GM08714 (cell line): ENCODE measurements around the gene NLK.
"Not testable (repeated sequence)": the region's sequence is repeated elsewhere in the genome, so short reads cannot be mapped to it uniquely, and the experiment has no call there.

Source experiments
- H3K4me3 ChIP-seq: fragments of 200-500 bp; sonication (Bioruptor generic); 2 replicates; pipeline ENCODE4 v1.5.1; 2014; ENCODE audit warnings: mild to moderate bottlenecking, low read length, inconsistent platforms
- ZNF274 ChIP-seq: IDR thresholded peaks from 2 replicates; pipeline ENCODE4 v1.6.1; 2012; ENCODE audit warnings: mild to moderate bottlenecking, low read depth, low read length

Gene NLK

GRCh38 chr17:28029044-28029443 is 13.4 kb upstream of the NLK start:
- TF ChIP-seq ZNF274, result no peak
- no peak overlapping the region for H3K4me3 ChIP-seq

GRCh38 chr17:28030386-28030785 is 12.1 kb upstream of the NLK start:
- H3K4me3 ChIP-seq, result no peak overlapping the region
- no peak for TF ChIP-seq ZNF274

- no peak for TF ChIP-seq ZNF274
Observed at GRCh38 chr17:28031174-28031573, 11.3 kb upstream of the NLK start.

GRCh38 chr17:28033972-28034714 is 8.3 kb upstream of the NLK start:
- no peak overlapping the region for H3K4me3 ChIP-seq
- no peak for TF ChIP-seq ZNF274

More at GRCh38 chr17:28031174-28031573, 11.3 kb upstream of the NLK start:
- no peak overlapping the region for H3K4me3 ChIP-seq

- not testable (repeated sequence) for H3K4me3 ChIP-seq
Observed at GRCh38 chr17:28035452-28035851, 7.0 kb upstream of the NLK start.

DNA sequence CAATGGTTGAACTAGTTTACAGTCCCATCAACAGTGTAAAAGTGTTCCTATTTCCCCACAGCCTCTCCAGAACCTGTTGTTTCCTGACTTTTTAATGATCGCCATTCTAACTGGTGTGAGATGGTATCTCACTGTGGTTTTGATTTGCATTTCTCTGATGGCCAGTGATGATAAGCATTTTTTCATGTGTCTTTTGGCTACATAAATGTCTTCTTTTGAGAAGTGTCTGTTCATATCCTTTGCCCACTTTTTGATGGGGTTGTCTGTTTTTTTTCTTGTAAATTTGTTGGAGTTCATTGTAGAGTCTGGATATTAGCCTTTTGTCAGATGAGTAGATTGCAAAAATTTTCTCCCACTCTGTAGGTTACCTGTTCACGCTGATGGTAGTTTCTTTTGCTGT is 6.6 kb upstream of the NLK start:
- not testable (repeated sequence) for H3K4me3 ChIP-seq

DNA sequence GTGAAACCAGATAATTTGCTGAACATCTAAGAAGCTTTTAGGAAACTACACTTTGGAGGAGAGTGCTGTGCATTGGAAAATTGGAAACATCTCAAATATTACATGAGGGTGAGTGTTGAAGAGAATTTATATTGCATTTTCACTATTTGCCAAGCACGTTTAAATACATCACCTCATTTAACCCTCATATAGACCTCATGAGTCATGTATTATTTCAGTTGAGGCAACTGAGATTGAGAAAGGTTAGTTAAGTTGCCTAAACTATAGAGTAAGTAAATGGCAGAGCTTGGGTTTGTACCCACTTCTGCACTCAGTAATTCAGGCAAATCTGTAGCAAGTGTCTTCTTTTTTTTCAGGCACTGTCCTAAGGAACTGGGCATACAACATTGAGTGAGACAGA is 3.7 kb upstream of the NLK start:
- TF ChIP-seq ZNF274, result no peak

DNA sequence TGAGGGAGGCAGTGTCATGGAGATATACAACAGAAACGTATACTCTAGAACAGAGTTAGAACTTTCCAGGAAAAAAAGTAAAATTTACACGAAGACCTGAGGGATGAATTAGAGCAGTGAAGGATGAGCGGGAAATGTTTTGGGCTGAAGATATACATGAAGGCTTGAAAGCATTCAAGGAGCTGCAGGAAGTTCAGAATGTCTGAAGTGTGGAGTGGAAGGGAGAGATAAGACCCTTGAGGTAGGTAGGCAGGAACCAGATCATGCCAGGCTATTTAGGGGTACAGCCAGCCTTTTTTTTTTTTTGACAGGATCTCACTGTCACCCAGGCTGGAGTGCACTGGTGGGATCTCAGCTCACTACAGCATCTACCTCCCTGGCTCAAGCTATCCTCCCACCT is 3.2 kb upstream of the NLK start:
- TF ChIP-seq ZNF274, result no peak
- H3K4me3 ChIP-seq, result no peak overlapping the region

More for the DNA sequence above, 3.7 kb upstream of the NLK start:
- no peak overlapping the region for H3K4me3 ChIP-seq

DNA sequence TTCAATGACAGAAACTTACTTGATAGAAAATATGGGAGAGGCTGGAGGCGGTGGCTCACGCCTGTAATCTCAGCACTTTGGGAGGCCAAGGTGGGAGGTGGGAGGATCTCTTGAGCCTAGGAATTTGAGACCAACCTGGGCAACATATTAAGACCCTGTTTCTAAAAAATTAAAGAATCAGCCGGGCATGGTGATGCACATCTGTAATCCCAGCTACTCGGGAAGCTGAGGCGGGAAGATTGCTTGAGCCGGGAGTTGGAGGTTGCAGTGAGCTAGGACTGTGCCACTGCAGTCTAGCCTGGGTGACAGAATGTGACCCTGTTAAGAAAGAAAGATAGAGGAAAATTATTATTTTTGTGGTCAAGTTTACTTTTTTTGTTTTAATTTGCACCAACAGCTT is 2.1 kb upstream of the NLK start:
- no peak for TF ChIP-seq ZNF274
- peak overlapping the region; percentile 62; the same call in 1 of the 2 replicates for H3K4me3 ChIP-seq

- no peak for TF ChIP-seq ZNF274
- H3K4me3 ChIP-seq, result peak overlapping the region; percentile 99
Observed at GRCh38 chr17:28041068-28041843, 1.2 kb upstream of the NLK start.

DNA sequence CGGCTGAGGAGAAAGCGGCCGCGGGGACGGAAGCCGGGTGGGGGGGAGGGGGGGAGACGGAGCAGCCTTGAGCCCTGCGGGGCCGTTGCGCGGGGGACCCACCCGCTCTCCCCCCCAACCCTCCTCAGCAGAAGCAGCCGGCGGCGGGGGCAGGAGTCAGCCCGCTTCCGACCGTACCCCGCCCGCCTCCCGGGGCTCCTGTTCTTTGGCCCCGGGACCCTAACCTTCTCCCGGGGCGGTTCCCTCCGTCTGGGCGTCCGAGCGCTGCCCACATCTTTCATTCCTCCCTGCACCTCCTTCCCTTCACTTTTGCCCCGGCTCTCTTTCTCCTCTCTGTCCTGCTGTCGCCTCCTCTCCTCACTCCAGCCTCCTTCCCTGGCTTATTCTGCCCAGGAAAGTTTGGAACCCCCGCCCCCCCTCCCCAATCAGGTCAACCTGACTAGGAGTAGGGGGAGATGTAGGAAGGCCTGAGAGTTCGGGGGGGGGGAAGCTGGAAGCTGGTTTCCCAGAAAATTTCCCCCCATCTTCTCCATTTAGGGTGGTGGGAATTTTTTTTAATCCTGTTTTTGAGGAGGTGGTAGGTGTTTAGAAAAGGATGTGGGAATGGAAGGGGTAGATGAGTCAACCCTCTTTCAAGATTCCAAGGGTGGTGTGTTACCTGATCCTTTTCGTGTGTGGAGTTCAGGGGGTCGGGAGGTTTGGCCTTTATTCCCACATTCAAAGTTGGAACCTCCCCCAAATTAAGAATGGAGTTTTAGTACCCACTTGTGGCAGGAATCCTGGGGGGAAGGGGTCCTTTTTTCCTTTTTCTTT is 427 bp upstream of the NLK start:
- no peak for TF ChIP-seq ZNF274
- H3K4me3 ChIP-seq, result peak overlapping the region; percentile 99

GRCh38 chr17:28042721-28043291 is 329 bp downstream of the NLK start:
- H3K4me3 ChIP-seq, result peak overlapping the region; percentile 99
- no peak for TF ChIP-seq ZNF274

DNA sequence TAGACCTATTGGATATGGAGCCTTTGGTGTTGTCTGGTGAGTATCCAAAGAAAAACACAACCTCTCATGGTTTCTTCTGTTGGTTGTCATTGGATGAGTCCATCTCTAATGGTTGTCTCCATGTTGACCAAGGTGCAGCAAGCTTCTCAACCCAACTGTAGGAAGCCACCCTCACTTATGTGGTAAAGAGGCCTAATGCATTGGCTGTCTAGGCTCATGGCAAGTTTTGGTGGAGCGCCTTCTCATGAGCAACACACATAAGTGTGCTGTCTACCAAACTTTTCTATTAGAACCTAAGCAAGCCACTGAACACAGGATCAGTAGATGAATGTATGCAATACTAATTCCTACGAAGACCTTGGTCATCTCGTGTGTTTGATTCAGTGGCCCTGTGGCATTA is 819 bp downstream of the NLK start:
- TF ChIP-seq ZNF274, result no peak
- peak overlapping the region; percentile 1; the same call in 1 of the 2 replicates for H3K4me3 ChIP-seq

DNA sequence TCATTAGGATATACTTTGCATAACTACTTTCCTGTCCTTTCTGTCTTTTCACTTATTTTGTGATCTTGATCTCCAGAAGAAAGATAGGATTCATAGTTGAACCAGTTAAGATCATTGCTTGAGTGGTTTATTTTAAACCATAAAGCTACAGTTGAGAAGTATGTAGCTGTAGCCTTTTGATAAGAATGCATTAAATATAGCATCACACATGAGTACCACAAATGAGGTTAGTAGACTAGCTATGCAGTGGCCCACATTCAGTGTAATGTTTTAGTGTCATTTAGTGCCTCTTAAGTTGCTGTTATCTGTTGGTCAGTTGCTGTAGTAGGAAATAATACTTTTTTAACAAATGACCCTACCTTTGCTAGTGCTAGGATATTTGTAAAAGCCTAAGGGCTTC is 1.3 kb downstream of the NLK start:
- TF ChIP-seq ZNF274, result no peak
- peak overlapping the region; percentile 14; the same call in 1 of the 2 replicates for H3K4me3 ChIP-seq
